Colonic mucosa (tissue), 4 donors: ENCODE measurements around the gene NTRK2. TPM values are rescaled to one million over a fixed set of nuclear protein-coding genes. Genes with fewer than 3 reads are reported as not detected.

Experiments used
- DNase-seq: peaks from one replicate; pipeline ENCODE4 v3.0.0-alpha.2; 2020
- H3K27ac ChIP-seq: fragments of 200-600 bp; one replicate; pipeline ENCODE4 v1.8.0; 2021
- H3K27me3 ChIP-seq: fragments of 200-600 bp; one replicate; pipeline ENCODE4 v1.8.0; 2021
- H3K36me3 ChIP-seq: fragments of 200-600 bp; one replicate; pipeline ENCODE4 v1.8.0; 2021
- H3K4me1 ChIP-seq: fragments of 200-600 bp; one replicate; pipeline ENCODE4 v1.8.0; 2021; ENCODE audit warnings: mild to moderate bottlenecking
- H3K4me3 ChIP-seq: fragments of 200-600 bp; one replicate; pipeline ENCODE4 v1.8.0; 2021
- H3K9ac ChIP-seq, 2 donors: one replicate each; pipeline ENCODE4 v1.7.0; 2013; ENCODE audit warnings: control low read depth in 2 of 2, low read depth in 2 of 2, low read length in 2 of 2
- H3K9me3 ChIP-seq: fragments of 200-600 bp; one replicate; pipeline ENCODE4 v1.8.0; 2021
- CTCF ChIP-seq: fragments of 200-600 bp; IDR thresholded peaks from one replicate; pipeline ENCODE4 v1.8.0; 2022; ENCODE audit warnings: antibody characterized with exemption, mild to moderate bottlenecking
- intact Hi-C: fragments of 100-400 bp; cut with DNase I; formaldehyde crosslinking; loops from one replicate; pipeline ENCODE4 v1.14.1; 2022
- total RNA-seq, 2 donors: library from RNA; stranded (reverse); fragmentation: NEBNext Ultra II Directional in 1 of 2; extraction: Animal tissue kit (Norgen Biotek cat#: 25700) in 1 of 2; gene quantifications; one replicate each; pipeline ENCODE4 v1.2.1, GENCODE V29; 2021
- donor health status: healthy.
- donor health status: DM: no; HTN: no; CAD: no.
- donor health status: DM: no; HTN: no; CAD: no.

NTRK2 gene
- total RNA-seq, 2 donors from 2014 or later = 0.52 to 2.3 TPM

GRCh38 chr9:85045271-85045670 lies 375.7 kb downstream of the NTRK2 start:
- TF ChIP-seq CTCF = no peak
- no peak for DNase-seq

GRCh38 chr9:85046475-85046874 lies 376.9 kb downstream of the NTRK2 start:
- intact Hi-C loops = no loop called here

More at GRCh38 chr9:85045271-85045670, 375.7 kb downstream of the NTRK2 start:
- Histone ChIP-seq H3K36me3 (no peaks in the 10 kb centered on the region), H3K4me3 (no peak overlapping the region), H3K9me3 (no peaks in the 10 kb centered on the region), H3K4me1 (no peaks in the 10 kb centered on the region), H3K9ac (no peak overlapping the region), H3K27ac (no peak overlapping the region), H3K27me3 (no peaks in the 10 kb centered on the region)
- intact Hi-C loops = no loop called here

GRCh38 chr9:85053206-85053786 lies 383.8 kb downstream of the NTRK2 start:
- Histone ChIP-seq H3K9ac (no peak overlapping the region), H3K27ac (no peak overlapping the region), H3K27me3 (no peaks in the 10 kb centered on the region), H3K9me3 (no peaks in the 10 kb centered on the region), H3K4me3 (no peak overlapping the region), H3K4me1 (no peaks in the 10 kb centered on the region), H3K36me3 (no peaks in the 10 kb centered on the region)
- intact Hi-C loops = no loop called here
- TF ChIP-seq CTCF = no peak
- DNase-seq = no peak

More at GRCh38 chr9:85046475-85046874, 376.9 kb downstream of the NTRK2 start:
- Histone ChIP-seq H3K27me3 (no peaks in the 10 kb centered on the region), H3K36me3 (no peaks in the 10 kb centered on the region), H3K9me3 (no peaks in the 10 kb centered on the region), H3K27ac (no peak overlapping the region), H3K4me1 (no peaks in the 10 kb centered on the region), H3K9ac (no peak overlapping the region), H3K4me3 (no peak overlapping the region)
- TF ChIP-seq CTCF = no peak
- DNase-seq = no peak

GRCh38 chr9:85054017-85054416 lies 384.5 kb downstream of the NTRK2 start:
- Histone ChIP-seq H3K36me3 (no peaks in the 10 kb centered on the region), H3K4me1 (no peaks in the 10 kb centered on the region), H3K4me3 (no peak overlapping the region), H3K27ac (no peak overlapping the region), H3K27me3 (no peaks in the 10 kb centered on the region), H3K9ac (no peak overlapping the region), H3K9me3 (no peaks in the 10 kb centered on the region)
- intact Hi-C loops = no loop called here
- no peak for TF ChIP-seq CTCF
- no peak for DNase-seq

- H3K27ac ChIP-seq = no peak overlapping the region
- no peak overlapping the region for H3K9ac ChIP-seq
- H3K36me3 ChIP-seq = no peaks in the 10 kb centered on the region
- H3K4me3 ChIP-seq = no peak overlapping the region
- DNase-seq = no peak
- intact Hi-C loops = no loop called here
- no peaks in the 10 kb centered on the region for H3K27me3 ChIP-seq
- no peaks in the 10 kb centered on the region for H3K9me3 ChIP-seq
- no peak for TF ChIP-seq CTCF
- no peaks in the 10 kb centered on the region for H3K4me1 ChIP-seq
Measured at GRCh38 chr9:85055506-85056202, 386.1 kb downstream of the NTRK2 start.
